IMR-90 (cell line): ENCODE results near the gene UPK2. TPM values are rescaled to one million over a fixed set of nuclear protein-coding genes. Genes with fewer than 3 reads are reported as not detected.

Experiments
- ATAC-seq: fragments of 200-7000 bp; cut with Tn5 transposase; 2 replicates; pipeline ENCODE4 v1.9.1; 2020; ENCODE audit warnings: low read depth, mild to moderate bottlenecking, moderate library complexity
- BruUV-seq: library from RNA; stranded (reverse); fragments of 400-500 nt; replicated peaks from 2 replicates; lab custom pipeline; 2021; lab: Mats Ljungman, UMichigan
- CTCF ChIA-PET: fragments of 300-600 bp; formaldehyde crosslinking; extraction: SDS; loops from one replicate; lab custom pipeline; 2021; ENCODE audit warnings: antibody characterized with exemption; lab: Yijun Ruan, JAX
- POLR2A ChIA-PET: fragments of 300-600 bp; sonication (Branson Sonifier 250); formaldehyde crosslinking; loops from one replicate; lab custom pipeline; 2022; ENCODE audit warnings: antibody characterized with exemption; ENCODE audit not compliant: unreplicated experiment; lab: Charles Lee
- DNase-seq: peaks from one replicate; pipeline ENCODE4 v3.0.0; 2013
- H2AFZ ChIP-seq: replicated peaks from 2 replicates; pipeline ENCODE3; 2013; ENCODE audit warnings: low read length, mild to moderate bottlenecking; ENCODE audit not compliant: poor library complexity
- H2AK5ac ChIP-seq: 2 replicates; pipeline ENCODE4 v1.6.1; 2013; ENCODE audit warnings: low read depth, low read length, inconsistent platforms
- H2AK9ac ChIP-seq: replicated peaks from 2 replicates; pipeline ENCODE3; 2013; ENCODE audit warnings: mild to moderate bottlenecking, low read depth, low read length, moderate library complexity; ENCODE audit not compliant: poor library complexity
- H2BK120ac ChIP-seq: 2 replicates; pipeline ENCODE4 v1.6.1; 2013; ENCODE audit warnings: low read depth, low read length, inconsistent platforms
- H2BK15ac ChIP-seq: 3 replicates; pipeline ENCODE4 v1.6.1; 2013; ENCODE audit warnings: low read depth, low read length, inconsistent platforms
- H2BK20ac ChIP-seq: 2 replicates; pipeline ENCODE4 v1.6.1; 2013; ENCODE audit warnings: low read depth, mild to moderate bottlenecking, inconsistent platforms, low read length, moderate library complexity
- H2BK5ac ChIP-seq: 2 replicates; pipeline ENCODE4 v1.6.1; 2013; ENCODE audit warnings: mild to moderate bottlenecking, low read depth, low read length, inconsistent platforms; ENCODE audit not compliant: poor library complexity, severe bottlenecking
- H3K14ac ChIP-seq: replicated peaks from 2 replicates; pipeline ENCODE4 v1.6.1; 2013; ENCODE audit warnings: low read depth, low read length, inconsistent platforms
- H3K18ac ChIP-seq: 2 replicates; pipeline ENCODE4 v1.6.1; 2013; ENCODE audit warnings: low read depth, low read length, control low read depth
- H3K23ac ChIP-seq: 2 replicates; pipeline ENCODE4 v1.6.1; 2013; ENCODE audit warnings: low read depth, low read length, inconsistent platforms
- H3K27ac ChIP-seq: 2 replicates; pipeline ENCODE4 v1.5.1; 2013; ENCODE audit warnings: mild to moderate bottlenecking, control low read depth, low read length; ENCODE audit not compliant: insufficient read depth
- H3K27me3 ChIP-seq: 2 replicates; pipeline ENCODE4 v1.6.1; 2013; ENCODE audit warnings: low read length; ENCODE audit not compliant: control insufficient read depth, insufficient read depth
- H3K36me3 ChIP-seq: 2 replicates; pipeline ENCODE4 v1.6.1; 2013; ENCODE audit warnings: low read length, mixed read lengths; ENCODE audit not compliant: control insufficient read depth, insufficient read depth
- H3K4ac ChIP-seq: 2 replicates; pipeline ENCODE4 v1.6.1; 2013; ENCODE audit warnings: low read depth, low read length, inconsistent platforms
- H3K4me1 ChIP-seq: 2 replicates; pipeline ENCODE4 v1.6.1; 2013; ENCODE audit warnings: low read length, mixed read lengths; ENCODE audit not compliant: control insufficient read depth, insufficient read depth
- H3K4me2 ChIP-seq: 2 replicates; pipeline ENCODE4 v1.6.1; 2013; ENCODE audit warnings: low read depth, mild to moderate bottlenecking, control low read depth, low read length, moderate library complexity
- H3K4me3 ChIP-seq: 2 replicates; pipeline ENCODE4 v1.5.1; 2013; ENCODE audit warnings: low read depth, mild to moderate bottlenecking, control low read depth, low read length, moderate library complexity; ENCODE audit not compliant: insufficient read depth
- H3K56ac ChIP-seq: 2 replicates; pipeline ENCODE4 v1.6.1; 2013; ENCODE audit warnings: low read length, inconsistent platforms; ENCODE audit not compliant: insufficient read depth; ENCODE audit errors: extremely low read depth
- H3K79me1 ChIP-seq, 2 experiments: 2 replicates each; pipeline ENCODE4 v1.6.1; 2013; ENCODE audit warnings: low read length in 2 of 2, inconsistent platforms in 1 of 2, low read depth in 1 of 2
- H3K9ac ChIP-seq: 2 replicates; pipeline ENCODE4 v1.6.1; 2013; ENCODE audit warnings: low read depth, low read length, control low read depth
- H3K9me1 ChIP-seq: 2 replicates; pipeline ENCODE4 v1.6.1; 2013; ENCODE audit warnings: low read length, inconsistent platforms; ENCODE audit not compliant: insufficient read depth
- H3K9me3 ChIP-seq: 2 replicates; pipeline ENCODE4 v1.6.1; 2013; ENCODE audit warnings: low read length; ENCODE audit not compliant: control insufficient read depth, insufficient read depth
- H4K20me1 ChIP-seq: 2 replicates; pipeline ENCODE4 v1.6.1; 2013; ENCODE audit warnings: low read length, inconsistent platforms; ENCODE audit not compliant: insufficient read depth
- H4K5ac ChIP-seq: 2 replicates; pipeline ENCODE4 v1.6.1; 2013; ENCODE audit warnings: mild to moderate bottlenecking, low read depth, low read length, control low read depth
- H4K8ac ChIP-seq, 2 experiments: 2 replicates each; pipeline ENCODE4 v1.6.1; 2013; ENCODE audit warnings: low read depth in 2 of 2, low read length in 2 of 2, control low read depth in 1 of 2, inconsistent platforms in 1 of 2
- H4K91ac ChIP-seq: 2 replicates; pipeline ENCODE4 v1.6.1; 2013; ENCODE audit warnings: low read depth, low read length, inconsistent platforms; ENCODE audit not compliant: insufficient read depth
- BHLHE40 ChIP-seq: fragments of 150-350 bp; IDR thresholded peaks from 2 replicates; pipeline ENCODE4 v1.6.1; 2016; ENCODE audit warnings: mild to moderate bottlenecking, low read depth, low read length
- CEBPB ChIP-seq: IDR thresholded peaks from 2 replicates; pipeline ENCODE4 v1.6.1; 2012; ENCODE audit warnings: low read depth, low read length, improper control_type of control experiment
- CHD1 ChIP-seq: IDR thresholded peaks from 2 replicates; pipeline ENCODE4 v1.6.1; 2012; ENCODE audit warnings: low read depth, low read length, improper control_type of control experiment
- CTCF ChIP-seq: conservative IDR thresholded peaks from 2 replicates; pipeline ENCODE4 v1.5.1; 2012; ENCODE audit warnings: mild to moderate bottlenecking, low read depth, low read length, improper control_type of control experiment
- ELK1 ChIP-seq: fragments of 150-350 bp; IDR thresholded peaks from 2 replicates; pipeline ENCODE4 v1.6.1; 2016; ENCODE audit warnings: low read depth, mild to moderate bottlenecking, low read length, moderate library complexity, borderline replicate concordance
- FOS ChIP-seq: fragments of 150-350 bp; IDR thresholded peaks from 2 replicates; pipeline ENCODE4 v1.6.1; 2016; ENCODE audit warnings: low read depth, low read length
- MAFK ChIP-seq: IDR thresholded peaks from 2 replicates; pipeline ENCODE4 v1.6.1; 2012; ENCODE audit warnings: low read depth, low read length, improper control_type of control experiment
- MAZ ChIP-seq: IDR thresholded peaks from 2 replicates; pipeline ENCODE4 v1.6.1; 2012; ENCODE audit warnings: low read depth, mild to moderate bottlenecking, low read length, improper control_type of control experiment, moderate library complexity, borderline replicate concordance
- MXI1 ChIP-seq: IDR thresholded peaks from 2 replicates; pipeline ENCODE4 v1.6.1; 2012; ENCODE audit warnings: low read depth, mild to moderate bottlenecking, low read length, moderate library complexity, borderline replicate concordance
- NFE2L2 ChIP-seq: fragments of 150-350 bp; IDR thresholded peaks from 2 replicates; pipeline ENCODE4 v1.6.1; 2016; ENCODE audit warnings: low read depth, mild to moderate bottlenecking, low read length
- POLR2A ChIP-seq: IDR thresholded peaks from 2 replicates; pipeline ENCODE4 v1.6.1; 2012; ENCODE audit warnings: mild to moderate bottlenecking, low read depth, low read length
- RAD21 ChIP-seq: IDR thresholded peaks from 2 replicates; pipeline ENCODE4 v1.6.1; 2012; ENCODE audit warnings: low read length, improper control_type of control experiment
- RCOR1 ChIP-seq: IDR thresholded peaks from 2 replicates; pipeline ENCODE4 v1.6.1; 2012; ENCODE audit warnings: mild to moderate bottlenecking, low read length, improper control_type of control experiment; ENCODE audit not compliant: insufficient replicate concordance
- RFX5 ChIP-seq: IDR thresholded peaks from 2 replicates; pipeline ENCODE4 v1.8.0; 2012; ENCODE audit warnings: low read depth, mild to moderate bottlenecking, low read length, moderate library complexity
- SMC3 ChIP-seq: fragments of 150-350 bp; IDR thresholded peaks from 2 replicates; pipeline ENCODE4 v1.6.1; 2016; ENCODE audit warnings: low read depth, mild to moderate bottlenecking, antibody characterized with exemption, low read length, moderate library complexity
- USF2 ChIP-seq: fragments of 150-350 bp; IDR thresholded peaks from 2 replicates; pipeline ENCODE4 v1.6.1; 2017; ENCODE audit warnings: mild to moderate bottlenecking, antibody characterized with exemption, low read length, low read depth
- WGBS, 2 experiments: methylation state at CpG; one replicate each; pipeline versions ENCODE4 v1.1.5 to v1.1.7; 2013; ENCODE audit warnings: missing lambda C conversion rate in 2 of 2; ENCODE audit not compliant: insufficient read length in 1 of 2; ENCODE audit errors: extremely low coverage in 2 of 2; 5-methylcytosine and 5-hydroxymethylcytosine counted together
- dilution Hi-C: fragments of 300-500 bp; cut with HindIII; formaldehyde crosslinking; loops from one replicate; pipeline ENCODE4 v1.14.3; 2018; ENCODE audit warnings: low sequenced_read_pairs; ENCODE audit not compliant: unreplicated experiment
- in situ Hi-C: fragments of 300-500 bp; cut with MboI; formaldehyde crosslinking; loops from 3 replicates; pipeline ENCODE4 v1.14.3; 2019; ENCODE audit warnings: low sequenced_read_pairs, inconsistent platforms, mixed read lengths
- intact Hi-C: fragments of 100-400 bp; cut with micrococcal nuclease; formaldehyde crosslinking; loops from 2 replicates; pipeline ENCODE4 v1.10.0; 2022
- polyA plus RNA-seq, 3 experiments: library from polyadenylated mRNA; depleted of rRNA; stranded (reverse); fragments of >200 nt; gene quantifications; 2 replicates each; pipeline ENCODE4 v1.2.3, GENCODE V29; 2012; ENCODE audit warnings: low replicate concordance in 1 of 3
- total RNA-seq: library from RNA; depleted of rRNA; stranded (reverse); fragments of >200 nt; gene quantifications from 2 replicates; pipeline ENCODE4 v1.2.3, GENCODE V29; 2012

Gene UPK2
- total and polyA plus RNA-seq, 2 of the 4 experiments (the other 2 are of a cell fraction) = 0.26 TPM; not detected in 1

- Histone ChIP-seq H3K56ac (no peak overlapping the region), H3K4ac (no peak overlapping the region), H3K27me3 (peaks cover 32% of the 10 kb centered on the region), H4K5ac (no peak overlapping the region), H4K91ac (no peak overlapping the region), H3K18ac (no peak overlapping the region), H3K23ac (no peak overlapping the region), H4K8ac (no peak overlapping the region), H3K4me2 (no peak overlapping the region), H2AFZ (no peak overlapping the region), H3K27ac (no peak overlapping the region), H2AK5ac (no peak overlapping the region), H3K36me3 (no peaks in the 10 kb centered on the region), H2AK9ac (no peak overlapping the region), H3K9me1 (no peaks in the 10 kb centered on the region), H3K9ac (no peak overlapping the region), H3K4me3 (no peak overlapping the region), H3K79me1 (no peaks in the 10 kb centered on the region), H3K4me1 (no peaks in the 10 kb centered on the region), H2BK120ac (no peak overlapping the region), H3K9me3 (no peaks in the 10 kb centered on the region; the same call in 1 of the 2 replicates), H2BK20ac (no peak overlapping the region), H2BK5ac (no peak overlapping the region), H4K20me1 (no peaks in the 10 kb centered on the region), H3K14ac (no peak overlapping the region), H2BK15ac (no peak overlapping the region)
- DNase-seq = no peak
- in situ Hi-C loops (no loop called here), dilution Hi-C loops (no loop called here), intact Hi-C loops (no loop called here)
- TF ChIP-seq SMC3 = no peak
- TF ChIP-seq FOS = no peak
- no peak for TF ChIP-seq BHLHE40
- TF ChIP-seq CTCF = no peak
- no peak for TF ChIP-seq RCOR1
- no peak for TF ChIP-seq MAFK
- TF ChIP-seq USF2 = no peak
- TF ChIP-seq RFX5 = no peak
- no peak for TF ChIP-seq RAD21
- no peak for TF ChIP-seq MXI1
- TF ChIP-seq MAZ = no peak
- TF ChIP-seq CHD1 = no peak
- TF ChIP-seq NFE2L2 = no peak
- TF ChIP-seq CEBPB = no peak
- no peak for TF ChIP-seq POLR2A
- TF ChIP-seq ELK1 = no peak
- POLR2A ChIA-PET = no interaction called here
- CTCF ChIA-PET = no interaction called here
- ATAC-seq = no peak
- no TSS peak for BruUV-seq
- WGBS, 2 experiments = no CpG with 5 or more reads among the region's 2 CpGs
These were observed 17.9 kb downstream of the UPK2 start for GRCh38 chr11:118973985-118974384.
